ENCODE data around the gene C9orf43. TPM values are rescaled to one million over a fixed set of nuclear protein-coding genes. Genes with fewer than 3 reads are reported as not detected.
"Not testable (repeated sequence)": the region's sequence is repeated elsewhere in the genome, so short reads cannot be mapped to it uniquely, and the experiment has no call there.

C9orf43 gene
- total RNA-seq (2012; rRNA removed) = 0.44 and 1.8 TPM in 2 replicates

DNA sequence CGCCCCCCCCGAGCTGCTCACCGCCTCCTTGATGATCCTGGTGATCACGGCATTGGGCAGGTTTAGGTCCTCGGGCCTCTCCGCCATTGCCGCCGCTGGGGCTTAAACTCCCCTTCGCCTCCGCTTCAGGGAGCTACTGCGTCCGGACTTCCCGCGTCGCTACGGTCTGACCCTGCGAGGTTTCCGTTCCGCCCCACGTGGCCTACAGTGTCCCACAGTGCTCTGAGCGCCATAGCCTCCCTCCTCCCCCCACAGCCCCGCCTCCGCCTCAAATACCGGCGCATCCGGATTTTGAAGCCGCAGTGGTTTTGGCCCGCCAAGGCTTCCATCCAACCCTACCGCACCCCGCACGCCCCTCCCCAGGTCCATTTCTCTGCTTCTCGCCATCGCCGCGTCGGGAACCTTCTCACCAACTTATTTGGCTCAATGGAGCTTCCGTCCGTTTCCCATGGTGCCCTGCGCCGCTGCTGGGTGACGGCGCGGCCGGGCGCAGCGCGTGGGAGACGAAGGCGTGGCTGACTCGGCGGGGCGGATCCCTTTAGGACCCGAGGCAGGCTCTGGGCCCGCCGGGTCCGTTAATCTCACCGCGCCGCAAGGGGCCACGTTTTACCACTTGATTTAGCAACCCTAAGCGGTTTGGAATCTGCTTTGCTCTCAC, at the start of gene C9orf43, which contains the start of gene POLE3:
Gene C9orf43 (plus strand): TSS at position 541 of the 658 bp plus-strand sequence. CDS start 2,747 bp downstream, outside the sequence.
Gene POLE3 (minus strand): TSS at position 469 of the 658 bp plus-strand sequence. CDS start 382 bp downstream, at position 87.
- peak within 1 kb of the TSS; percentile 98 for H3K9ac ChIP-seq (ENCODE audit: low read depth, low read length)
- peak within 1 kb of the TSS; percentile 91 for H3K4me2 ChIP-seq (ENCODE audit: low read length)
- H3K27me3 ChIP-seq (ENCODE audit: control insufficient read depth, insufficient read depth, low read length) = no peaks in the 10 kb centered on the region
- peaks cover 19% of the 10 kb centered on the region for H3K36me3 ChIP-seq (ENCODE audit: insufficient read depth, low read length)
- H3K4me1 ChIP-seq (ENCODE audit: control insufficient read depth, insufficient read depth, low read length) = peaks cover 5% of the 10 kb centered on the region
- peak within 1 kb of the TSS; percentile 89 for H3K4me3 ChIP-seq (ENCODE audit: low read length)
- no peaks in the 10 kb centered on the region for H3K9me3 ChIP-seq (replicated peaks; ENCODE audit: low read length)

GRCh38 chr9:113361304-113362018, 49.1 kb upstream of the C9orf43 start:
- Histone ChIP-seq H3K4me1 (ENCODE audit: control insufficient read depth, insufficient read depth, low read length) (peaks cover 16% of the 10 kb centered on the region), H3K4me3 (ENCODE audit: low read length) (no peak overlapping the region), H3K4me2 (ENCODE audit: low read length) (peak overlapping the region; percentile 39), H3K9ac (ENCODE audit: low read depth, low read length) (no peak overlapping the region), H3K9me3 (replicated peaks; ENCODE audit: low read length) (no peaks in the 10 kb centered on the region), H3K27me3 (ENCODE audit: control insufficient read depth, insufficient read depth, low read length) (peaks cover 26% of the 10 kb centered on the region), H3K36me3 (ENCODE audit: insufficient read depth, low read length) (no peaks in the 10 kb centered on the region)

- no peak overlapping the region for H3K4me3 ChIP-seq (ENCODE audit: low read length)
- no peak overlapping the region for H3K9ac ChIP-seq (ENCODE audit: low read depth, low read length)
- no peak overlapping the region for H3K4me2 ChIP-seq (ENCODE audit: low read length)
- H3K36me3 ChIP-seq (ENCODE audit: insufficient read depth, low read length) = no peaks in the 10 kb centered on the region
- H3K9me3 ChIP-seq (replicated peaks; ENCODE audit: low read length) = no peaks in the 10 kb centered on the region
- H3K27me3 ChIP-seq (ENCODE audit: control insufficient read depth, insufficient read depth, low read length) = peaks cover 14% of the 10 kb centered on the region
- peaks cover 16% of the 10 kb centered on the region for H3K4me1 ChIP-seq (ENCODE audit: control insufficient read depth, insufficient read depth, low read length)
Measured at GRCh38 chr9:113363336-113363735, 47.2 kb upstream of the C9orf43 start.

- Histone ChIP-seq H3K27me3 (ENCODE audit: control insufficient read depth, insufficient read depth, low read length) (peaks cover 2% of the 10 kb centered on the region), H3K4me2 (ENCODE audit: low read length) (no peak overlapping the region), H3K4me1 (ENCODE audit: control insufficient read depth, insufficient read depth, low read length) (peaks cover 16% of the 10 kb centered on the region), H3K4me3 (ENCODE audit: low read length) (no peak overlapping the region), H3K36me3 (ENCODE audit: insufficient read depth, low read length) (no peaks in the 10 kb centered on the region), H3K9ac (ENCODE audit: low read depth, low read length) (no peak overlapping the region), H3K9me3 (replicated peaks; ENCODE audit: low read length) (no peaks in the 10 kb centered on the region)
Measured at GRCh38 chr9:113364951-113365350, 45.6 kb upstream of the C9orf43 start.

GRCh38 chr9:113365652-113366051, 44.9 kb upstream of the C9orf43 start:
- not testable (repeated sequence) for H3K36me3 ChIP-seq (ENCODE audit: insufficient read depth, low read length); H3K4me3 ChIP-seq (ENCODE audit: low read length); H3K9me3 ChIP-seq (replicated peaks; ENCODE audit: low read length); H3K4me2 ChIP-seq (ENCODE audit: low read length); H3K27me3 ChIP-seq (ENCODE audit: control insufficient read depth, insufficient read depth, low read length); H3K9ac ChIP-seq (ENCODE audit: low read depth, low read length)
- H3K4me1 ChIP-seq (ENCODE audit: control insufficient read depth, insufficient read depth, low read length) = peaks cover 16% of the 10 kb centered on the region

GRCh38 chr9:113368348-113368981, 42.1 kb upstream of the C9orf43 start:
- Histone ChIP-seq H3K27me3 (ENCODE audit: control insufficient read depth, insufficient read depth, low read length) (peaks cover 3% of the 10 kb centered on the region), H3K9me3 (replicated peaks; ENCODE audit: low read length) (no peaks in the 10 kb centered on the region), H3K36me3 (ENCODE audit: insufficient read depth, low read length) (peaks cover under 1% of the 10 kb centered on the region), H3K9ac (ENCODE audit: low read depth, low read length) (no peak overlapping the region), H3K4me3 (ENCODE audit: low read length) (no peak overlapping the region), H3K4me1 (ENCODE audit: control insufficient read depth, insufficient read depth, low read length) (no peaks in the 10 kb centered on the region), H3K4me2 (ENCODE audit: low read length) (no peak overlapping the region)

DNA sequence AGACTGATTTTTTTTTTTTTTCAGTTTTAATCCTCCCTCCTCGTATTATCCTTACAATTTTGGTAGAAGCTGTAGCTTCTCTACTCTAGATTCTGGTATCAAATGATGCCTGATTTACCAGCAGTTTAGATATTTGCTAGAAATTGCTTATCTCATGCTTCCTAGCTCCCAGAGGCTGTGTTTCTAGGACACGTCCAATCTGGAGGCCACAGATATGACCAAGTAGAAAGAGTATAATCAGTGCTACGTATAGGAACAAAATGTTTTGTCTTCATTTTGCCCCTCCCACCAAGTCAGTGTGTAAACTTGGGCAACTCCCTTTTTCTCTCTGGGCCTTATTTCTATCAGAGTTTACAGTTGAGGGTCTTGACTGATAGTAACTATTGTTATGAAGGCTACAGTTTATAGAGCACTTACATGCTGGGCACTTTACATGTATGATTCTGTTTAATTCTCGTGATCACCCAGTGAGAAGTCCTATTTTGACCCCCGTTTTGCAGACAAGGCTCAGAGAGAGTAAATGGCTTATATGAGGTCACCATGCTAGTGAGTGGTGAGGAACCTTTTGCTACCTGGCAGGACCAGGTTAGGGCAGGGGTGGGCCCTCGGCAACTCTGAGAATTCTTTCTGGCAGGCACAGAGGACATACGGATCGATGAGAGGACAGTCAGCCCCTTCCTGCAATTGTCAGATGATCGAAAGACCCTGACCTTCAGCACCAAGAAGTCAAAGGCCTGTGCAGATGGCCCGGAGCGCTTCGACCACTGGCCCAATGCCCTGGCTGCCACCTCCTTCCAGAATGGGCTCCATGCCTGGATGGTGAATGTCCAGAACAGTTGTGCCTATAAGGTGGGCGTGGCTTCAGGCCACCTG, 41.3 kb upstream of the C9orf43 start:
- H3K4me1 ChIP-seq (ENCODE audit: control insufficient read depth, insufficient read depth, low read length) = no peaks in the 10 kb centered on the region
- H3K27me3 ChIP-seq (ENCODE audit: control insufficient read depth, insufficient read depth, low read length) = peaks cover 3% of the 10 kb centered on the region
- no peak overlapping the region for H3K4me3 ChIP-seq (ENCODE audit: low read length)
- H3K36me3 ChIP-seq (ENCODE audit: insufficient read depth, low read length) = peaks cover 7% of the 10 kb centered on the region
- no peak overlapping the region for H3K4me2 ChIP-seq (ENCODE audit: low read length)
- H3K9me3 ChIP-seq (replicated peaks; ENCODE audit: low read length) = no peaks in the 10 kb centered on the region
- H3K9ac ChIP-seq (ENCODE audit: low read depth, low read length) = no peak overlapping the region

DNA sequence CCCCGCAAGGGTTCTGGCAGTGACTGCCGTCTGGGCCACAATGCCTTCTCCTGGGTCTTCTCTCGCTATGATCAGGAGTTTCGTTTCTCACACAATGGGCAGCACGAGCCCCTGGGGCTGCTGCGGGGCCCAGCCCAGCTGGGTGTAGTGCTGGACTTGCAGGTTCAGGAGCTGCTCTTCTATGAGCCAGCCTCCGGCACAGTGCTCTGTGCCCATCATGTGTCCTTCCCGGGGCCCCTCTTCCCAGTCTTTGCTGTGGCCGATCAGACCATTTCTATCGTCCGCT, 40.7 kb upstream of the C9orf43 start:
- H3K4me3 ChIP-seq (ENCODE audit: low read length) = no peak overlapping the region
- H3K36me3 ChIP-seq (ENCODE audit: insufficient read depth, low read length) = peaks cover 7% of the 10 kb centered on the region
- H3K9me3 ChIP-seq (replicated peaks; ENCODE audit: low read length) = no peaks in the 10 kb centered on the region
- H3K9ac ChIP-seq (ENCODE audit: low read depth, low read length) = no peak overlapping the region
- peaks cover 3% of the 10 kb centered on the region for H3K27me3 ChIP-seq (ENCODE audit: control insufficient read depth, insufficient read depth, low read length)
- no peaks in the 10 kb centered on the region for H3K4me1 ChIP-seq (ENCODE audit: control insufficient read depth, insufficient read depth, low read length)
- no peak overlapping the region for H3K4me2 ChIP-seq (ENCODE audit: low read length)

GRCh38 chr9:113370806-113371325, 39.7 kb upstream of the C9orf43 start:
- no peak overlapping the region for H3K9ac ChIP-seq (ENCODE audit: low read depth, low read length)
- peaks cover 3% of the 10 kb centered on the region for H3K27me3 ChIP-seq (ENCODE audit: control insufficient read depth, insufficient read depth, low read length)
- H3K4me2 ChIP-seq (ENCODE audit: low read length) = no peak overlapping the region
- H3K36me3 ChIP-seq (ENCODE audit: insufficient read depth, low read length) = peaks cover 7% of the 10 kb centered on the region
- no peak overlapping the region for H3K4me3 ChIP-seq (ENCODE audit: low read length)
- peaks cover 3% of the 10 kb centered on the region for H3K4me1 ChIP-seq (ENCODE audit: control insufficient read depth, insufficient read depth, low read length)
- no peaks in the 10 kb centered on the region for H3K9me3 ChIP-seq (replicated peaks; ENCODE audit: low read length)

GRCh38 chr9:113372059-113372458, 38.5 kb upstream of the C9orf43 start:
- no peak overlapping the region for H3K4me3 ChIP-seq (ENCODE audit: low read length)
- peaks cover 3% of the 10 kb centered on the region for H3K27me3 ChIP-seq (ENCODE audit: control insufficient read depth, insufficient read depth, low read length)
- H3K4me2 ChIP-seq (ENCODE audit: low read length) = no peak overlapping the region
- no peaks in the 10 kb centered on the region for H3K9me3 ChIP-seq (replicated peaks; ENCODE audit: low read length)
- H3K36me3 ChIP-seq (ENCODE audit: insufficient read depth, low read length) = peaks cover 7% of the 10 kb centered on the region
- H3K9ac ChIP-seq (ENCODE audit: low read depth, low read length) = no peak overlapping the region
- peaks cover 3% of the 10 kb centered on the region for H3K4me1 ChIP-seq (ENCODE audit: control insufficient read depth, insufficient read depth, low read length)

DNA sequence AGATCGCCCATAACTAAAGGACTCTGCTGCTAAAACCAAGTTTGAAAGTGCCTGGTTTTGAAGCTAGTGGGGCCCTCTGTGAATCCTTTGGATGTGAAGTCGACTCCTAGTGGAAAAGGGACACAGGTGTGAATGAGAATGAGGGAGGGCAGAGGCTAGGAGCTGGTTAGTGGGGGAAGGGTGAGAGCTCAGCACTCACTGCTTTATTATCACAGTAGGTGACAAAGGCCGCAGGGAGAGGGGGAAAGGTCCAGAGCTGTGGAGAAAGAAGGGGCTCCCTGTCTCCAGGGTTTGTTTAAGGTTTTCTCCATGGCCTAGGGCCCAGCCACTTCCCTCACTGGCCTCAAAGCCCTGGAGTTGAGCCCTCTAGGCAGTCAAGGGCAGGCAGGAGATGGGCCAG, 37.3 kb upstream of the C9orf43 start:
- Histone ChIP-seq H3K9me3 (replicated peaks; ENCODE audit: low read length) (no peaks in the 10 kb centered on the region), H3K36me3 (ENCODE audit: insufficient read depth, low read length) (peaks cover 7% of the 10 kb centered on the region), H3K4me3 (ENCODE audit: low read length) (no peak overlapping the region), H3K27me3 (ENCODE audit: control insufficient read depth, insufficient read depth, low read length) (peaks cover 3% of the 10 kb centered on the region), H3K4me1 (ENCODE audit: control insufficient read depth, insufficient read depth, low read length) (peaks cover 6% of the 10 kb centered on the region), H3K4me2 (ENCODE audit: low read length) (no peak overlapping the region), H3K9ac (ENCODE audit: low read depth, low read length) (no peak overlapping the region)
